MCF 10A (cell line): ENCODE data around the gene ST8SIA4. TPM values are rescaled to one million over a fixed set of nuclear protein-coding genes. Genes with fewer than 3 reads are reported as not detected.

ENCODE experiments used
- BruUV-seq: library from RNA; stranded (reverse); fragments of 400-500 nt; replicated peaks from 2 replicates; lab custom pipeline; 2021; lab: Mats Ljungman, UMichigan
- CTCF ChIA-PET: fragments of 300-600 bp; sonication (Branson Sonifier 250); formaldehyde crosslinking; extraction: SDS; loops from one replicate; lab custom pipeline; 2021; ENCODE audit warnings: antibody characterized with exemption, inconsistent platforms; lab: Yijun Ruan, JAX
- POLR2A ChIA-PET: fragments of 300-600, 350-650 bp; sonication (Branson Sonifier 250); formaldehyde crosslinking; extraction: SDS; loops from one replicate; lab custom pipeline; 2020; ENCODE audit warnings: antibody characterized with exemption, inconsistent platforms; lab: Yijun Ruan, JAX
- DNase-seq: peaks from one replicate; pipeline ENCODE4 v3.0.0-alpha.2; 2018; ENCODE audit not compliant: unreplicated experiment
- H3K27ac Mint-ChIP-seq: one replicate; pipeline ENCODE4 v1.8.0; 2022; ENCODE audit warnings: mild to moderate bottlenecking, low read depth, mixed read lengths; ENCODE audit not compliant: unreplicated experiment
- H3K27me3 Mint-ChIP-seq: one replicate; pipeline ENCODE4 v1.8.0; 2022; ENCODE audit warnings: mixed read lengths; ENCODE audit not compliant: insufficient read depth, unreplicated experiment
- H3K36me3 Mint-ChIP-seq: one replicate; pipeline ENCODE4 v1.8.0; 2022; ENCODE audit warnings: mild to moderate bottlenecking, moderate library complexity, mixed read lengths; ENCODE audit not compliant: insufficient read depth, unreplicated experiment
- H3K4me1 Mint-ChIP-seq: one replicate; pipeline ENCODE4 v1.8.0; 2022; ENCODE audit warnings: mixed read lengths; ENCODE audit not compliant: insufficient read depth, unreplicated experiment
- H3K4me3 Mint-ChIP-seq: one replicate; pipeline ENCODE4 v1.8.0; 2022; ENCODE audit warnings: mild to moderate bottlenecking, moderate library complexity, mixed read lengths; ENCODE audit not compliant: unreplicated experiment
- H3K9me3 Mint-ChIP-seq: one replicate; pipeline ENCODE4 v1.8.0; 2022; ENCODE audit warnings: mixed read lengths; ENCODE audit not compliant: unreplicated experiment
- intact Hi-C: fragments of 100-400 bp; cut with micrococcal nuclease; formaldehyde crosslinking; loops from 2 replicates; pipeline ENCODE4 v1.14.1; 2022
- total RNA-seq: library from RNA; stranded (reverse); gene quantifications from 2 replicates; pipeline ENCODE4 v1.2.3, GENCODE V29; 2022
- TF ChIP-seq, protein P1 (sequence below): fragments of 200-600 bp; IDR thresholded peaks from one replicate; pipeline ENCODE4 v1.8.0; 2022; ENCODE audit warnings: antibody characterized with exemption, mild to moderate bottlenecking; ENCODE audit not compliant: unreplicated experiment

Gene ST8SIA4
- total RNA-seq, 1 experiment from 2014 or later = 0.26 TPM

DNA sequence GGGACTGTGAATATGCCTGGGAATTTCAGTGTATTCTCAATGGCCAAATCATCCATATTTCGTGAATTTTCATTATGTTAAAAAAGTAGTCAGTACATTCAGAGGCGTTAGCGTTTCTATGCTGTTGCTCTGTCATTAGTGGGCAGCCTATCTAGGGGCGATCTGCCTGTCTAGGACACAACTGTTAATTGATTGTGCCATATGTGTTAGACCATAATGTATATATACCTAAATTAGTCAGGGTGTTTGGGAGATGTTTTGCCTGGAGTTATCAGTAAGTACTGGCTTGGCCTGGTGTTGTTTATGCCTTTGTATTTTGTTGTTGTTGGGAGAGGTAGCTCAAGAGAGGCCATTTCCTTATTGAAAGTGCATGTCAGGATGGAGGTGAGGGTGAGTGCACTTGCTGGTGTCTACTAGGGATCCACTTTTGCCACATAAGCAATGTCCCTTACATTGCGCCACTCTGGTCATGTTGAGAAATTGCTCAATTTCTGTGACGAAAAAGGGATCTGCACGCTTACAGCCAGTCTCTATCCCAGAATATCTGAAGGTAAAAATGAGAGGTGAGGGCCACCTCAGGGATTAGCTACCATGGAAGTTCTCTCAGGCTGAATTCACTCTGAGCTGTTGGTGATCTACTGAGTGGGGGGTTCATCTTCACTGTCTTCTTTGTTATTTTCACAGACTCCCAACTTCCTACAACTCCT is 123.3 kb downstream of the ST8SIA4 start:
- H3K4me3 Mint-ChIP-seq = no peak overlapping the region
- DNase-seq = peak; percentile 14
- intact Hi-C loops = loop anchor here (5.0 to 10.0 kb wide), 2 partner anchors 125 to 267 kb away; partner anchors contain the start of gene ST8SIA4
- H3K36me3 Mint-ChIP-seq = no peaks in the 10 kb centered on the region
- H3K4me1 Mint-ChIP-seq = peaks cover 19% of the 10 kb centered on the region
- TF ChIP-seq, protein P1, sequence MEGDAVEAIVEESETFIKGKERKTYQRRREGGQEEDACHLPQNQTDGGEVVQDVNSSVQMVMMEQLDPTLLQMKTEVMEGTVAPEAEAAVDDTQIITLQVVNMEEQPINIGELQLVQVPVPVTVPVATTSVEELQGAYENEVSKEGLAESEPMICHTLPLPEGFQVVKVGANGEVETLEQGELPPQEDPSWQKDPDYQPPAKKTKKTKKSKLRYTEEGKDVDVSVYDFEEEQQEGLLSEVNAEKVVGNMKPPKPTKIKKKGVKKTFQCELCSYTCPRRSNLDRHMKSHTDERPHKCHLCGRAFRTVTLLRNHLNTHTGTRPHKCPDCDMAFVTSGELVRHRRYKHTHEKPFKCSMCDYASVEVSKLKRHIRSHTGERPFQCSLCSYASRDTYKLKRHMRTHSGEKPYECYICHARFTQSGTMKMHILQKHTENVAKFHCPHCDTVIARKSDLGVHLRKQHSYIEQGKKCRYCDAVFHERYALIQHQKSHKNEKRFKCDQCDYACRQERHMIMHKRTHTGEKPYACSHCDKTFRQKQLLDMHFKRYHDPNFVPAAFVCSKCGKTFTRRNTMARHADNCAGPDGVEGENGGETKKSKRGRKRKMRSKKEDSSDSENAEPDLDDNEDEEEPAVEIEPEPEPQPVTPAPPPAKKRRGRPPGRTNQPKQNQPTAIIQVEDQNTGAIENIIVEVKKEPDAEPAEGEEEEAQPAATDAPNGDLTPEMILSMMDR = no peak
- no peak overlapping the region for H3K27ac Mint-ChIP-seq
- CTCF ChIA-PET = interaction anchor here (0.6 kb wide), 1 partner anchor 9 kb away, joined by 4 read pairs; no protein-coding TSS in a partner anchor
- no TSS peak for BruUV-seq
- H3K27me3 Mint-ChIP-seq = no peaks in the 10 kb centered on the region
- no peaks in the 10 kb centered on the region for H3K9me3 Mint-ChIP-seq
- POLR2A ChIA-PET = no interaction called here

DNA sequence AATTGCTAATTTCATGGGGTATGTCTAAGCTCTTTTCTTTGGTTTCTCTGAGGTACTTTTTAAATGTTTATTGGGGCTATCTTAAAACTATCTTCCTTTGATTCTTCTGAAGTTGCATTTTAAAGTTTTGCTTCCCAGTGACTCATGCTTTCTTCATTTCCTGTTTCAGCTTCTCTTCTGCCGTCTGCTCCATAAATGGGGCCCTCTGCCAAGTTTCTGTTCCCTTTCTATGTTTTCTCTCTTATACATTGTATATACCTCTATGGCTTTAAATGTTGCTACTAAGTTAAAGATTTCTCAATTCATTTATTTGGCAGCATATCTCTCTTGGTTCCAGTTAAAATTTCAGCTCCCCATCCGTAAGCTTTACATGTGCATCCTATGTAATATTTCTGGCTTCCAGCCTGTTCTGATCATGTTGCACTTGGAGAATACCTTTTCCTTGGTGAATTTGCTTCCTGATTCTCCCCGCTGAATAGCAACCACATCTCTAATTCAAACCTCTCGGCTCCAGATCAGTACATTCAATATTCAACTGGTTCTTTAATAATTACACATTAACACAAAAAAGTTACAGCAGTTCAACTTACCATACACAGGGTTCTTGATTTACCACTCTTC is 125.3 kb downstream of the ST8SIA4 start:
- intact Hi-C loops = loop anchor here (5.0 to 10.0 kb wide), 2 partner anchors 127 to 270 kb away; partner anchors contain the start of gene ST8SIA4
- Mint-ChIP-seq H3K36me3 (no peaks in the 10 kb centered on the region), H3K27me3 (no peaks in the 10 kb centered on the region), H3K4me1 (peaks cover 19% of the 10 kb centered on the region), H3K27ac (peak overlapping the region; percentile 86), H3K4me3 (peak overlapping the region; percentile 55), H3K9me3 (no peaks in the 10 kb centered on the region)
- BruUV-seq = TSS peak; percentile 75
- peak; percentile 95 for DNase-seq
- POLR2A ChIA-PET = interaction anchor here (0.7 kb wide), 2 partner anchors 13 to 243 kb away, joined by 3 read pairs; partner anchors contain the start of gene FAM174A
- CTCF ChIA-PET = interaction anchor here (0.8 kb wide), 1 partner anchor 121 kb away, joined by 3 read pairs; no protein-coding TSS in a partner anchor
- TF ChIP-seq, protein P1 = no peak

DNA sequence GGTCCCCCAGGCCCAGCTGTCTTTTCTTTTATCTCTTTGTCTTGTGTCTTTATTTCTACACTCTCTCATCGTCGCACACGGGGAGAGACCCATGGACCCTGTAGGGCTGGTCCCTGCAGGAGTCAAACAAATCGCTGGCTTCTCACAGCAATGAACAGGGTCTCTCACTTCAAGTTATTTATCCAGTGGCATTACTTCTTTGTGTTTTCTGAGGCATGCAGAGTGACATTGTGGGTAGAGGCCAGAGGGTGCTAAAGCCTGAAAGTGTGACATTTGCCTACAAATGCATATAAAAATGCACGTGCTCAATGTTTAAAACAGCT is 127.6 kb downstream of the ST8SIA4 start:
- H3K9me3 Mint-ChIP-seq = no peaks in the 10 kb centered on the region

More for the DNA sequence above, 127.6 kb downstream of the ST8SIA4 start:
- TF ChIP-seq, protein P1 = no peak
- BruUV-seq = no TSS peak
- H3K4me3 Mint-ChIP-seq = no peak overlapping the region
- ChIA-PET CTCF (interaction anchor here (0.6 to 2.2 kb wide), 7 partner anchors 13 to 615 kb away, joined by 3 to 10 read pairs (median 3); no protein-coding TSS in a partner anchor), POLR2A (no interaction called here)
- H3K27me3 Mint-ChIP-seq = no peaks in the 10 kb centered on the region
- H3K4me1 Mint-ChIP-seq = peaks cover 19% of the 10 kb centered on the region
- H3K36me3 Mint-ChIP-seq = no peaks in the 10 kb centered on the region
- no peak for DNase-seq
- intact Hi-C loops = loop anchor here (5.0 to 10.0 kb wide), 2 partner anchors 129 to 272 kb away; partner anchors contain the start of gene ST8SIA4
- H3K27ac Mint-ChIP-seq = no peak overlapping the region
